NCI-H69 (cell line): ENCODE measurements around the gene CPE.

Experiments used
- DNase-seq: peaks from one replicate; lab custom pipeline; 2025; lab: John Stamatoyannopoulos, UW

Gene CPE

DNA sequence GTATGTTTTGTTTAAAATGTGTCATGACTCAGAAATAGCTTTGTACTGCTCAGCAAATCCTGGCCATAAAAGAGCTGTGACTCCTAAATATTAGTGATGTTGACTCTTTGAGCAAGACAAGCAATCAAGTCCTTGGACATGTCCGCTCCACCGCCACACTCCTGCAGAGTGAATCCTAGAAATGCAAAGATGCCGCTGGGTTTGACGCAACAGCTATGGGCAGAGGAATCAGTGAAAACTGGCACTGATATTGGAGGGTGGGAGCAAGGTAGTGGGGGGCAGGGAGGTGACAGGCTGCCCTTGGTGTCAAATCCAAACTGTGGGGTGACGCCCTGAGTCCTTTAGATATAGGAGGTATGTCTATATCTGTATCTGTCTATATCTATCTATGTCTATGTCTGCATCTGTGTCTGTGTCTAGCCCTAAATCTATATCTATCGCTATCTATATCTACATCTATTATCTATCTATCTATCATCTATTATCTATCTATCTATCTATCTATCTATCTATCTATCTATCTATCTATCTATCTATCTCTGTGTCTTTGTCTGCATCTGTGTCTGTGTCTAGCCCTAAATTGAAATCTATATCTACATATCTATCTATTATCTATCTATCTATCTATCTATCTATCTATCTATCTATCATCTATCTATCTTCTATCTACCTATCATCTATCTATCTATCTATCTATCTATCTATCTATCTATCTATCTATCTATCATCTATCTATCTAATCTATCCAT is 129.7 kb downstream of the CPE start:
- DNase-seq, result no peak

DNA sequence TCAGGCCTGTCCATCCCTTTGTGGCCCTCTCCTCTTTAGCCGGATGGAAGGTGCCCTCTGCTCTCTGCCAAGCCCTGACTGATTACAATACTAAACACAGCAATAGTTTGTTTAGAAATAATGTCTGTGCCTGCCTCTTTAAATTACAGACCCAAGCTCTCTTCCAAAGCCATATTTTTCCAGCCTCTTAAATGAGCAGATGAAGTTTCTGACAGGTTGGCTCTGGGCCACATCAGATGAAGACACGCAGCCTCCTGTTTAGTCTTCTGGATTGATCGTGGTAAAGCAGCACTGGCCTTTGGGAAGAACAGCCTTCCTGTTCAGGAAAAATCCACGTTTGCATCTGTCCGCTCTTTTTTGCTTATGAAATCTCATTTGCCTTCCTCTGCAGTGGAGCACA is 133.6 kb downstream of the CPE start:
- DNase-seq, result peak; percentile 40

DNA sequence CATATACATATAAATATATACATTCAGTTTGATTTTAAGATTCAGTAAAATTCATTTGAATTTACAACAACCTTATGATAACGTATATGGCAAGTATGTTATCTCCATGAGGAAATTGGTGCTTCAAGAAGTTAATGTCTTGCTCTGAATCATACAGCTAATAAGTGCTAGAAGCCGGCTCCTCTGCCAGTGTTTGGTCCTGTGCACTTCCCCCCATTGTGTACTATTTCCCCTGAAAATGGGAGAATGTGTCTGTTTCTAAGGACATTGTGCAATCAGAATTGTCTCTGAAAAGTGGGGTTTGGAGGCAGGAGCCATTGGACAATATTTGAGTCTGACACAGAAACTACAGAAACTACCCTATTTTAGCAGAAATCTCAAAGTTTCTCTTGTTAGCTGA is 135.9 kb downstream of the CPE start:
- no peak for DNase-seq

DNA sequence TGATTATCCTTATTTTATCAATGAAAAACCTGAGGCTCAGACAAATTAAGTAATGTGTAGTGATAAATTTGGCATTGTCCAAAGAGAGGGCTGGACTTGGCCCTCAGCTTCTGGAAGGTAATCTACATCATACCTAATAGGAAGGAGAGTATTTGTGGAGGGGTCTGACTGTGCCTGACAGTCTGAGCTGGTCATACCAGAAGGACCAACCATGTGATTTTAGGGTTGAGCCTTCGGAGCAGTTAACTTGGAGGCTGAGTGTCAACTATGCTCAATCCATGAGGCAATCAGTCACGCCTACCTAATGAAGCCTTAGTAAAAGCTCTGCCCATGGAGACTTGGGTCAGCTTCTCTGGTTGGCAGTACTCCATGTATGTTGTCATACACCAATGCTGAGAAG is 136.4 kb downstream of the CPE start:
- DNase-seq, result no peak

DNA sequence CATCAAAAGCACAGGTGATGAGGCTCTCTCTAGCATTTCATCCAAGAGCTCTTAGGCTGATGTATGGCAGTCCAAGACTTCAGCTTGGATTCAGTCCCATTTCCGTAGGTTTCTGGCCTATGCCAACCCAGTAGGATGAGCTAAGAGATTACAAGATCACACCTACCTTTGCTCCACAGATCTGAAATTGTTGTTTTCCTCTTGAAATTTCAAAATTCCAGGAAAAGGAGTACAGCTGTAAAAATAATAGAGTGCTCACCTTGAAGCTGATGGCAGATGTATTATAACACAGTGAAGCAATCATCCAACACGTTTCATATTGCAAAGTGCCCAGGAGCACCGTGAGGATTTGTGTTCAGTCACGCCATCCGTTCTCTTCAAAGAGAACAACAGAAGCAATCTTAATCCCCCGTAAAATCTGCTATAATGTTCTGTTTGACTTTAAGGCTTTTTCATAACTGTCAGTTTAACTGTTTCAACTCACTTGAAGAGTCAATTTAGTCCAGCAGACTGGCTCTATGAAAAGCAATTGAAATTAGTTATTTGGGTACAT is 137.5 kb downstream of the CPE start:
- DNase-seq, result no peak

DNA sequence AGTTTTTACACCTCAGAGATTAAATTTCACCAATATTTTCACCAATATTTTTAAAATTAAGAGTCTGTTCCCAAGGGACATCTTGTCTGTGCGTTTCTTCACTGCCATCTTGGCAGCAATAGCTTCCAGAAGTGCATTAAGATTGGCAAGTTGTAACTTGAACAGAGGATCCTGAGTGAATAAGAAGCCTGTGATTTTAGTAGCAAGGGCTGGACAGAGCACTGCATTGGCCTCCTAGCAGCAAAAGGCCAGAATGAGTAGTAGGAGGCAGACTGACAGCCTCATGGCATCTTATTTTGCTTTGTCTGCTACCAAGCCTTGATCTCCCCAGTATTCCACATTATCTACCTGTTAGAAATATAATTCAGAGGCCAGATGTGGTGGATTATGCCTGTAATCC is 138.4 kb downstream of the CPE start:
- DNase-seq, result no peak

DNA sequence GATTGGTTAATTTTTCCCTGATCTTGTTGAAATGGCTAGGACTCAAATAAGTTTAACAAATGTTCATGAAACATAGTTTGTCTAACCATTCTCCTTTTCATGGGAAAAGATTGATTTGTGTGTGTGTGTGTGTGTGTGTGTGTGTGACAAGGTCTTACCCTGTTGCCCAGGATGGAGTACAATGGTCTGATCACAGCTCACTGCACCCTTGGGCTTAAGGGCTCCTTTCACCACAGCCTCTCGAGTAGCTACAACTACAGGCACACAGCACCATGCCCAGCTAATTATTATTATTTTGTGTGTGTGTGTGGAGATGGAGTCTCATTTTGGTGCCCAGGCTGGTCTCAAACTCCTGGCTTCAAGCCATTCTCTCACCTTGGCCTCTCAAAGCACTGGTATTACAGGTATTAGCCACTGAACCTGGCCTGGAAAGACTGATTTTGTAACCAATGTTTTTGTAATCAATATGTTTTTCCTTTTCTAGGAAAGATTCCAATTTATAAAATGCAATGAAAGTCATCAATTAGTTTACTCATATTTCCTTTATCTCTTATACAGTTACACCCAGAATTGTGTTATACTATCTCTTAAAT is 139.3 kb downstream of the CPE start:
- DNase-seq, result no peak

DNA sequence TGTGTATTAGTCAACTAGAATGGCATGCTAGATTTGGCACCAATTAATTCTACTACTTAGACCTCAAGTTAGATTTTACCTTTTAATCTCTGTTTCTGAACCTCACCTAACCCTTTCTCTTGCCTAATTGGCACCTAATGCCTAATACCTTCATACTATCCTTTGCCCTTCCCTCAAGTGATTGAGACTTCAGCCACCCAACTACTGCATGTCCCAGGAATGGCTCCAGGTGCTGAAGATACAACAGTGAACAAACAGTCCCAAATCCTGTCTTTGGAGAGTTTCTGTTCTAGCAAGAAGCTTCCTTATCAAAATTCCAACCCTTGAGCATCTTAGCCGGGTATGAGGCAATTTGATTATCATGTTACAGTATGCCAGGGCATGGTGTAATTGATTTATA is 139.9 kb downstream of the CPE start:
- no peak for DNase-seq

DNA sequence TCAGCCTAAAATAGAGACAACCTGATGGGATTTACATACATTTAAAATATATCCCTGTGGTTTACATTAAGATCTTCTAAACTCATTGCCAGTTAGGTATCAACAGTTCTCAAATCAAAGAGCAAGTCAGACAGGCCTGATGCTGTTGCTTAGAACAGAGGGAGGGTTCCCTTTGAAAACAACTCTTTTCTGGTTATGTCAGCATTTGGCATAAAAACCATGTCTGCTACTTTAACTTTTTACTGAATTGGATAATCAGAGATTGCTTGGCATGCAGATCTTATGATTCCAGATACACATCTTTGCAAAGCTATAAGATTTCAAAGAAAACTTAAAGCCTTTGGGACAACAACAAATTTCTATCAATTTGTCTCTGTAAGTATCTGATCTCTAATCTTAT is 140.8 kb downstream of the CPE start:
- no peak for DNase-seq

DNA sequence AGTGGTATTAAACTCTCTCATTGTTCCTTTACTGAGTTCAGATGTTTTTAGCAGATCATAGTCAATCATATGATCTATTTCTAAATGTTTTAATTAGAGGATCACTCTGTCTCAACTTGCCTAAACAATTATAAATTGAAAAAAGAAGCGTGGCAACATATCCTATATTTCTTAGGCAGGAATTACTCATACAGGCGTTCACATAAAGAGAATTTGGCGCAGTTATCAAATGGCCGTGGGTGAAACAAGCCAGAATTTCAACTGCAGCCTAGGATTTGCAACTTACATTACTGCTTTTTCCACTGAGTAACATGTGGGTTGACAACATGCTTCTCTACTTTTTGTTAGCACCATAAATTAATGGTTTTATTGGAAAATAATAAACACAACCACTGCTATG is 141.3 kb downstream of the CPE start:
- no peak for DNase-seq

DNA sequence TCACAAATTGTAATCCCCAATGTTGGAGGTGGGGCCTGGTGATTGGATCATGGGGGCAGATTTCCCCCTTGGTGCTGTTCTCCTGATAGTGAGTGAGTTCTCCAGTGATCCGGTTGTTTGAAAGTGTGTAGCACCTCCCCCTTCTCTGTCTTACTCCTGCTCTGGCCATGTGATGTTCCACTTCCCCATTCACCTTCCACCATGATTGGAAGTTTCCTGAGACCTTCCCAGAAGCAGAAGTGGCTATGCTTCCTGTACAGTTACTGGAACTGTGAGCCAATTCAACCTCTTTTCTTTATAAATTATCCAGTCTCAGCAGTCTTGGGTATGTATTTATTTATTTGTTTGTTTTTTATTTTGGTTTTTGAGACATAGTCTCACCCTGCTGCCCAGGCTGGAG is 143.2 kb downstream of the CPE start:
- DNase-seq, result no peak

DNA sequence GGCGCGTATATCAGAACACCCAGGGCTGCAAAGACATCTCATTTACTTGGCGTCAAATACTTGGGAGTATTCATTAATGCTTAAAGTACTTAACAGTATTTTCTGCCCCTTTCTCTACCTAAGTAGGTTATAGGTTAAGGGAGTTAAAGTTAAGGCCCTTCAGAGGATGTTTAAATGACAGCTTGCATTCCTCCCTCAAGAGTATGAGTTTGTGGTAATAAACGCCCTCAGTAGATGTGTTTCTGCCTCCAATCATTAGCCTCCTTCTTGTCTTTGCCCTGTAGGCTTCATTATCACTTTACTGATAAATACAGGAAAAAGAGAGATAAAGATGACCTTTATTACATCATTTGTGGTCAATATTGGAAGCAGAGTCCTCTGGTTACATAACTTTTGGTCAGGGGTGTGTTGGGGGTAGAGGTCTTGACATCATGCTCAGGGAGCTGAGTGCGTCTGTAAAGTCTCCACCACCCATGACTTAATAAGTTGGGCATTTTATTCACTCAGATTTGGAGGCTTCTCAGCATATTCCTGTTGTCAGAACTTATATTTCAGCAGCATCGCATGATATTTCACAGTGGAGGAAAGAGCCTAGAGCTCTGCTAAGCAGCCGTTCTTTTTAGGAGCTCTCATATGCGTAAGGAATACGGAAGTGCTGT is 145.9 kb downstream of the CPE start:
- no peak for DNase-seq

DNA sequence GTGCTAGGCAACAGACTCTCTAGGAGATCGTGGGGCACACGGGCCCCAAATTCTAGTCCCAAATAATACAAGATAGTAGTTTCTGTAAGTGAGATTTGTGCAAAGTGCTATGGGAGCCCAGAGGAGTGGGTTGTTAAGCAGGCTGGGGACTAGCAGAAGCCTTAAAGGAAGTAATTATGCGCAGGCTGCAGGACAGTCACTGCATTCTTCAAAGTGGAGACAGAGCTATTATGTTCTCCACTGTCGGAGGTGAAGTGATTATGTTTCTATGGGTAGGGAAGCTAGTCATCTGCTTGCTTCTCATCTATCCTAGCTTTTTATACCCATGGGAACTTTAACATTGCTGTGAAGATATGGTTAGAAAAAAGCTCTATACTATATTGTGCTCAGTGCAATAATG is 154.2 kb downstream of the CPE start:
- peak; percentile 59 for DNase-seq

DNA sequence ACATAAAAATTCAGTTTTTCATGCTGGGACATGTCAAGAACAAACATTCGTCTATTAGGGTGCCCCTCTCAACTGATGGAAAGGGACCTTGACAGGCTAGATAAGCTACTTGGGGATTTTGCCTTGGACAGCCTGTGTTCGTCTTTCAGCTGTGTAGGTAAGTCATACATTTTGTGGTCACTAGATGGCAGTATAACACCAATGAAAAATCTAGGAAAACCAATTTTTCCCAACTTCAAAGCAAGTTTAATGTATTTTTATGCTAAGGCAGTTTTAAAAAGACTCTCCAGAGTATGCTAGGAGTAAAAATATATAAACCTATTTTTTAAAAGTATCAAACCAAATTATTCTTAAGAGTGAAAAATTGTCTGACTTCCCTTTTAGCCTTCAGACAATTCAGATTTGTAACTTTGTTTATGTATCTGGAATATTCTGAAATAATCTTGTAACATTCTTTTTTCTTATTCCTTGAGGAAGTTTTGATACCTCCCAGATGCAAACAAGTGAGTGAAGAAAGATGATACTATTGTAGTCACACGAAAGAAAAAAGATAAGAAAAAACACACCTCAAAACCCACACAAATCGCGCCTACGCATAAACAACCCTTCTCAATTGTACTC is 158.3 kb downstream of the CPE start:
- DNase-seq, result peak; percentile 61

DNA sequence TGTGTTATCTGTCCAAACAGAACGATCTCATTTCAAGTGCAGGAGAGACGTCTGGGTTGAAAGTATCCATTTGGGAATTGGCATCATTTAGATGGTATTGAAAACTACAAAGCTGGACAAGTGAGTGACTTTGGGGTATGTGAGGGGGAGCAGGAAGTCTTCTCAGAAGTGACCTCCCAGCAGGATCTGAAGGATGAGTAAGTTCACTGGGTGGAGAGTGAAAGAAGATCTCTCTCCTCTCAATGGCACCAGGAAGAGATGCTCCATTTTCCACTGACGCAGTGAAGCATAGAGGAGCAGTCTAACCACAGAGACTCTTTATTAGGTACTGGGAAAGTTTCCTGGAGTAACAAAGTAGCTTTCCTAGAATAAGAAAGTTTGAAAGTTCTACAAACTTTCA is 161.0 kb downstream of the CPE start:
- DNase-seq, result peak; percentile 9

DNA sequence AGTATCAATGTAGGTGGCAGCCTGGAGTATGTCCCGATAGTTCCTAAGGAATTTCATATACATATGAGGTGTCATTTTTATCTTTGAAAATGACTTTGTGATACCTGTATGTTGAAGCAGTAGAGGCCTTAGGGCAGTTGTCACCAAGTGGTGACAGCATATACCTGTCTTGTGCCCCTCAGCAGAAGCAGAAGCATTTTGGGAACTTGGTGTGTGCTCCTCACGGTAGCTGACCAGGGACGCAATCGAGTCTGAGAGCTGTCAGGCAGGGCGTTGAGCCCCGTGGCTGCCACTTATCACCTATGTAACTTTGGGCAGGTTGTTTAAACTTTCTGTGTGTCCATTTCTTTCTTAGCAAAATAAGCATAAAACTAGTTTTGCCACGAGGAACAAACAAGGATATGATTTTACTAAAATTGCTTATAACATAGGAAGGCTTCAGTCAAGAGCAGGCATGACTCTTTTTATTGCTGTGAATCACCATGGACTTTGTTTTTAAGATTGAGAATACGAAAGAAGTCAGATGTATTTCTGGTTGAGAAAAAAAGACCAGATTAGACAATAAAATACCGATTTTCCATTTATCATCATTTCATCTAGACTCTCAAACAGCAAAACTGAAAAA is 161.5 kb downstream of the CPE start:
- peak; percentile 3 for DNase-seq

DNA sequence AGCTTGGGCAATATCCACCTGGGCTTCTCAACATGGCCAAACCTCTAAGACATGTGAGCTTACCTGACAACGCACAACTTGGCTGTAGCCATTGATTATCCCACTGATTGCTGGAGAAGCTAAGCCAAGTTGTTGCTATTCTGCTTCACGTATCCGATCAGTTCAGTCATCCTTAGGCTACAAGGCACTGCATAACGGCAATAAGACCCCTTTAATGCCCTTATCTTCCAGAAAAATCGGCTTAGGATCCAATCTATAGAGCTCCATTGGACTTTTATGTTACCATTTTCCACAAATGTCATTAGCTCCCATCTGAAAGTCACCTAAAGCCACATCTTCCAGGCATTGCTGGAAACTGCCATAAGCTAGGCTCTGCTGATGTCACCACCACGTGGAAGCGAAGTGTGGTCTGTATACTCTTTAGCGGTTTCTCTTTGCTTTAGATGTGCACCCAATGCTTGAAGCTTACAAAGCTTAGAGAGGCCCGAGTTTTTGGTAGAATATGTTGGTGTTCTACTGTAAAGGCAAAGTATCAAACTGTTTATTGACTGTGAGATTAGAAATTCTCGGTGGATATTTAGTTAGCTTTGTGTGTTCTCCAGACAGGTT is 163.1 kb downstream of the CPE start:
- peak; percentile 28 for DNase-seq

DNA sequence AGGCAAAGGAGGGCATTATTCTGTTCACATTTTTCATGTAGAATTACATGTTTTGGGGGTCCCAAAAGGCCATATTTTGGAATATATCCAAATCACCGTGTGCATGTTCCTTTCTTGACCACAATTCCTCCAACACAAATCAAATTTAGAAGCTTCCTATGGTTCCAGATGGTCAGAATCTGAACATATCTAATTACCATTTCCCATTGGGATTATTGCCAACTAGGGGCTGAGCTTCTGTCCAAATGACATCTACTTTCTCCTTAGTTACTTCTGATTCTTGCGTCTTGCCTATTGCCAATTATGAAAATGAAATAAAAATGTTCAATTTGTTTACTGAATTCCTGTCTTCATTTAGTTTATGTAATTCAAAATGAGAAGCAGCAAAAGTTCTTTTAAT is 163.7 kb downstream of the CPE start:
- DNase-seq, result peak; percentile 79
